ENCODE data around the gene NOP53. TPM values are rescaled to one million over a fixed set of nuclear protein-coding genes. Genes with fewer than 3 reads are reported as not detected.
A peak's percentile ranks its signal among the peaks of the same experiment; 100 is the strongest.
"Not testable (repeated sequence)": the region's sequence is repeated elsewhere in the genome, so short reads cannot be mapped to it uniquely, and the experiment has no call there.

The NOP53 gene
- total RNA-seq, 1 donor = 55.7 TPM

DNA sequence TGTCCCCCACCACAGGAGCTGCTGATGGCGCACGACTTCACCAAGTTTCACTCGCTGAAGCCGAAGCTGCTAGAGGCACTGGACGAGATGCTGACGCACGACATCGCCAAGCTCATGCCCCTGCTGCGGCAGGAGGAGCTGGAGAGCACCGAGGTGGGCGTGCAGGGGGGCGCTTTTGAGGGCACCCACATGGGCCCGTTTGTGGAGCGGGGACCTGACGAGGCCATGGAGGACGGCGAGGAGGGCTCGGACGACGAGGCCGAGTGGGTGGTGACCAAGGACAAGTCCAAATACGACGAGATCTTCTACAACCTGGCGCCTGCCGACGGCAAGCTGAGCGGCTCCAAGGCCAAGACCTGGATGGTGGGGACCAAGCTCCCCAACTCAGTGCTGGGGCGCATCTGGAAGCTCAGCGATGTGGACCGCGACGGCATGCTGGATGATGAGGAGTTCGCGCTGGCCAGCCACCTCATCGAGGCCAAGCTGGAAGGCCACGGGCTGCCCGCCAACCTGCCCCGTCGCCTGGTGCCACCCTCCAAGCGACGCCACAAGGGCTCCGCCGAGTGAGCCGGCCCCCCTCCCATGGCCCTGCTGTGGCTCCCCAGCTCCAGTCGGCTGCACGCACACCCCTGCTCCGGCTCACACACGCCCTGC is 4.4 kb upstream of the NOP53 start:
- Histone ChIP-seq H2AFZ (ENCODE audit: low read length) (no peak overlapping the region), H3K27me3 (ENCODE audit: insufficient read depth, low read length) (no peaks in the 10 kb centered on the region), H4K20me1 (ENCODE audit: insufficient read depth, low read length) (peaks cover 3% of the 10 kb centered on the region), H3K4me2 (ENCODE audit: insufficient read depth, low read length) (no peak overlapping the region), H3K4me3 (ENCODE audit: insufficient read depth, low read length) (no peak overlapping the region), H3K27ac (ENCODE audit: low read depth, low read length) (no peak overlapping the region), H3K9me3 (ENCODE audit: low read depth, low read length) (no peaks in the 10 kb centered on the region), H3K79me2 (ENCODE audit: insufficient read depth, low read length) (peaks cover 10% of the 10 kb centered on the region), H3K36me3 (ENCODE audit: insufficient read depth, low read length) (peaks cover 52% of the 10 kb centered on the region), H3K4me1 (ENCODE audit: insufficient read depth, low read length) (peaks cover 16% of the 10 kb centered on the region)
- no peak for DNase-seq (ENCODE audit: insufficient read length, low spot score, missing footprints)
- TF ChIP-seq, protein P1, sequence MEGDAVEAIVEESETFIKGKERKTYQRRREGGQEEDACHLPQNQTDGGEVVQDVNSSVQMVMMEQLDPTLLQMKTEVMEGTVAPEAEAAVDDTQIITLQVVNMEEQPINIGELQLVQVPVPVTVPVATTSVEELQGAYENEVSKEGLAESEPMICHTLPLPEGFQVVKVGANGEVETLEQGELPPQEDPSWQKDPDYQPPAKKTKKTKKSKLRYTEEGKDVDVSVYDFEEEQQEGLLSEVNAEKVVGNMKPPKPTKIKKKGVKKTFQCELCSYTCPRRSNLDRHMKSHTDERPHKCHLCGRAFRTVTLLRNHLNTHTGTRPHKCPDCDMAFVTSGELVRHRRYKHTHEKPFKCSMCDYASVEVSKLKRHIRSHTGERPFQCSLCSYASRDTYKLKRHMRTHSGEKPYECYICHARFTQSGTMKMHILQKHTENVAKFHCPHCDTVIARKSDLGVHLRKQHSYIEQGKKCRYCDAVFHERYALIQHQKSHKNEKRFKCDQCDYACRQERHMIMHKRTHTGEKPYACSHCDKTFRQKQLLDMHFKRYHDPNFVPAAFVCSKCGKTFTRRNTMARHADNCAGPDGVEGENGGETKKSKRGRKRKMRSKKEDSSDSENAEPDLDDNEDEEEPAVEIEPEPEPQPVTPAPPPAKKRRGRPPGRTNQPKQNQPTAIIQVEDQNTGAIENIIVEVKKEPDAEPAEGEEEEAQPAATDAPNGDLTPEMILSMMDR (IDR thresholded peaks at IDR 0.05; ENCODE audit: extremely low read depth, low read depth, low read length) = no peak

DNA sequence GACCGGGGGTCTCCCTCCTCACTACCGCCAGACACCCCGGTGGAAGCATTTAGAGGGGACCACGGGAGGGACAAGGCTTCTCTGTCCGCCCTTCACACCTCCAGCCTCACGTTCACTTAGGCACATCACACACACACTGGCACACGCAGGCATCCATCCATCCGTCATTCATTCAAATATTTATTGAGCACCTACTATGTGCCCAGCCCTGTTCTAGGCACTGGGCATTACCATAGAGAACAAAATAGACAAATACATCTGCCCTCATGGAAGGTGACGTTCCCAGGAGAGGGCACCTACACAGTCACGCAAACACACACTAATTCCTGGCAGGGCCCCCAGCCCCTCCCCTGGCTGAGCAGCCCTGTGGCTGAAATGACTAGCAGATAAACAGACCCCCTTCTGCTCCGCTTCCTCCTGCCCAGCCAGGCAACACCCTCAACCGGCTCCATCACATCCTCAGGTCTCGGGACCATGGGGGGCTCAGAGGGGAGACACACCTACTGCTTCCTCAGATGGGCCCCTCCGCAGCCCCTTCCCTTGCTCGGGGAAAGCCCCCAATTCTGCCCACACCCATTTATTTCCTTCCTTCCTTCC is 3.7 kb upstream of the NOP53 start:
- TF ChIP-seq, protein P1 (IDR thresholded peaks at IDR 0.05; ENCODE audit: extremely low read depth, low read depth, low read length) = no peak
- Histone ChIP-seq H4K20me1 (ENCODE audit: insufficient read depth, low read length) (no peaks in the 10 kb centered on the region), H3K4me1 (ENCODE audit: insufficient read depth, low read length) (peaks cover 16% of the 10 kb centered on the region), H3K4me3 (ENCODE audit: insufficient read depth, low read length) (no peak overlapping the region), H3K4me2 (ENCODE audit: insufficient read depth, low read length) (no peak overlapping the region), H3K9me3 (ENCODE audit: low read depth, low read length) (no peaks in the 10 kb centered on the region), H3K27me3 (ENCODE audit: insufficient read depth, low read length) (no peaks in the 10 kb centered on the region), H3K36me3 (ENCODE audit: insufficient read depth, low read length) (peaks cover 47% of the 10 kb centered on the region), H3K79me2 (ENCODE audit: insufficient read depth, low read length) (peaks cover 13% of the 10 kb centered on the region), H3K27ac (ENCODE audit: low read depth, low read length) (no peak overlapping the region), H2AFZ (ENCODE audit: low read length) (no peak overlapping the region)
- DNase-seq (ENCODE audit: insufficient read length, low spot score, missing footprints) = peak; percentile 59

DNA sequence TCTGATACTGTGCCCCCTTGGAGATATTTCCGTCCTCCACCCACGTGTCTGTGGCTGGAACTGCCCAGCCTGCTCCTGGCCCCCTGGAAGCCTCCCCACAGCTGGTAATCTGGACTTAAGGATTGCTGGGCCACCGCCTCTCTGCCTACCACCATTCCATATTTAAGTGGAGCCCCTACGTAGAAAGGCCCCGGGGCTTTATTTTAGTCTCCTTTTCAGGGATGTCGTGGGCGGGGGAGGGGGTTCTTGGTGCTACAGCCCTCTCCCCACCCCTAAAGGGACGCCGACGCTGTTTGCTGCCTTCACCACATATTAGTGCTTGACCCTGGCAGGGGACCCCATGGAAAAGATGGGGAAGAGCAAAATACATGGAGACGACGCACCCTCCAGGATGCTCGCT is 2.7 kb upstream of the NOP53 start:
- Histone ChIP-seq H2AFZ (ENCODE audit: low read length) (peak overlapping the region; percentile 31), H3K4me2 (ENCODE audit: insufficient read depth, low read length) (peak overlapping the region; percentile 92), H3K9me3 (ENCODE audit: low read depth, low read length) (no peaks in the 10 kb centered on the region), H3K79me2 (ENCODE audit: insufficient read depth, low read length) (peaks cover 20% of the 10 kb centered on the region), H3K27me3 (ENCODE audit: insufficient read depth, low read length) (no peaks in the 10 kb centered on the region), H3K27ac (ENCODE audit: low read depth, low read length) (peak overlapping the region; percentile 99), H3K4me1 (ENCODE audit: insufficient read depth, low read length) (peaks cover 16% of the 10 kb centered on the region), H3K4me3 (ENCODE audit: insufficient read depth, low read length) (peak overlapping the region; percentile 71), H4K20me1 (ENCODE audit: insufficient read depth, low read length) (no peaks in the 10 kb centered on the region), H3K36me3 (ENCODE audit: insufficient read depth, low read length) (peaks cover 51% of the 10 kb centered on the region)
- DNase-seq (ENCODE audit: insufficient read length, low spot score, missing footprints) = no peak
- TF ChIP-seq, protein P1 (IDR thresholded peaks at IDR 0.05; ENCODE audit: extremely low read depth, low read depth, low read length) = no peak

DNA sequence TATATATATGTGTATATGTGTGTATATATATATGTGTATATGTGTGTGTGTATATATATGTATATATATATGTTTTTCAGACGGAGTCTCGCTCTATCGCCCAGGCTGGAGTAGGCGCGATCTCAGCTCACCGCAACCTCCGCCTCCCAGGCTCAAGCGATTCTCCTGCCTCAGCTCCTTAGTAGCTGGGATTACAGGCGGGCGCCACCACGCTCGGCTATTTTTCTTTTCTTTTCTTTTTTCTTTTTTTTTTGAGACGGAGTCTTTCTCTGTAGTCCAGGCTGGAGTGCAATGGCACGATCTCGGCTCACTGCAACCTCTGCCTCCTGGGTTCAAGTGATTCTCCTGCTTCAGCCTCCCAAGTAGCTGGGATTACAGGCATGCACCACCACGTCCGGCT is 783 bp downstream of the NOP53 start:
- peaks cover 41% of the 10 kb centered on the region for H3K79me2 ChIP-seq (ENCODE audit: insufficient read depth, low read length)
- H4K20me1 ChIP-seq (ENCODE audit: insufficient read depth, low read length) = peaks cover 24% of the 10 kb centered on the region
- not testable (repeated sequence) for DNase-seq (ENCODE audit: insufficient read length, low spot score, missing footprints); H2AFZ ChIP-seq (ENCODE audit: low read length); H3K27ac ChIP-seq (ENCODE audit: low read depth, low read length); H3K9me3 ChIP-seq (ENCODE audit: low read depth, low read length); H3K27me3 ChIP-seq (ENCODE audit: insufficient read depth, low read length)
- H3K4me1 ChIP-seq (ENCODE audit: insufficient read depth, low read length) = peaks cover 16% of the 10 kb centered on the region
- peaks cover 52% of the 10 kb centered on the region for H3K36me3 ChIP-seq (ENCODE audit: insufficient read depth, low read length)
- H3K4me2 ChIP-seq (ENCODE audit: insufficient read depth, low read length) = peak overlapping the region; percentile 90
- H3K4me3 ChIP-seq (ENCODE audit: insufficient read depth, low read length) = peak overlapping the region; percentile 89

Data from osteoblast (primary cell).